ENCODE measurements around the gene RHBDD2. TPM values are rescaled to one million over a fixed set of nuclear protein-coding genes. Genes with fewer than 3 reads are reported as not detected.
"Not testable (repeated sequence)": the region's sequence is repeated elsewhere in the genome, so short reads cannot be mapped to it uniquely, and the experiment has no call there.

Gene RHBDD2
- total and polyA plus RNA-seq, 2 donors (not counting 3 experiments of a cell fraction or from before 2014, with no cell fraction given) = 36.7 to 99.2 TPM

GRCh38 chr7:75889826-75890225 is 11.0 kb downstream of the RHBDD2 start:
- Histone ChIP-seq H3K4me3 (replicated peaks in 1 of 3; ENCODE audit: insufficient read depth in 1 of 3, low read depth in 1 of 3, low read length in 3 of 3) (no peak overlapping the region), H3K4me2 (ENCODE audit: insufficient read depth, low read length) (no peak overlapping the region), H2AFZ (ENCODE audit: low read depth, low read length) (no peak overlapping the region), H4K20me1 (replicated peaks; ENCODE audit: control insufficient read depth, extremely low read depth, insufficient read depth, low read length) (no peaks in the 10 kb centered on the region), H3K9me3 (replicated peaks; ENCODE audit: control insufficient read depth, insufficient read depth, low read length) (no peaks in the 10 kb centered on the region), H3K4me1 (ENCODE audit: control insufficient read depth, extremely low read depth, insufficient read depth, low read length) (no peaks in the 10 kb centered on the region), H3K27ac (ENCODE audit: insufficient read depth, low read depth, low read length) (no peak overlapping the region), H3K9me1 (replicated peaks; ENCODE audit: control insufficient read depth, extremely low read depth, insufficient read depth, low read length) (no peaks in the 10 kb centered on the region), H3K27me3 (ENCODE audit: control insufficient read depth in 2 of 2, insufficient read depth in 2 of 2, low read length in 2 of 2) (no peaks in the 10 kb centered on the region), H3K79me2 (ENCODE audit: control insufficient read depth, insufficient read depth, low read length) (no peaks in the 10 kb centered on the region), H3K36me3 (ENCODE audit: control insufficient read depth in 2 of 2, extremely low read depth in 1 of 2, insufficient read depth in 2 of 2, low read length in 2 of 2) (peaks cover 0 to 22% of the 10 kb centered on the region in 2 experiments), H3K9ac (replicated peaks; ENCODE audit: extremely low read depth, insufficient read depth, low read length) (no peak overlapping the region)
- dilution Hi-C loops (cut with MboI; ENCODE audit: extremely low pct_ligation_motif_present, low sequenced_read_pairs) = no loop called here
- intact Hi-C loops (cut with micrococcal nuclease) = no loop called here
- no peak for FAIRE-seq
- CTCF ChIA-PET = interaction anchor here (1.1 to 1.3 kb wide), 2 partner anchors 13 to 130 kb away, joined by 3 to 4 read pairs; no protein-coding TSS in a partner anchor
- DNase-seq (ENCODE audit: low read depth, low spot score) = no peak
- BruUV-seq (replicated peaks) = no TSS peak
- POLR2A ChIA-PET = no interaction called here
- TF ChIP-seq JUN (IDR thresholded peaks at IDR 0.05; ENCODE audit: borderline replicate concordance, insufficient read depth, insufficient read length, low read depth) (no peak), GATA2 (IDR thresholded peaks at IDR 0.05; ENCODE audit: insufficient read depth, insufficient read length, low read depth, low read length) (no peak), MAX (IDR thresholded peaks at IDR 0.05; ENCODE audit: insufficient read depth, insufficient read length) (no peak), CTCF (IDR thresholded peaks at IDR 0.05; ENCODE audit: extremely low read depth in 1 of 2, insufficient read depth in 1 of 2, low read depth in 1 of 2, low read length in 2 of 2) (no peak), FOS (IDR thresholded peaks at IDR 0.05; ENCODE audit: borderline replicate concordance, insufficient read depth, low read length) (no peak), POLR2A (IDR thresholded peaks at IDR 0.05; ENCODE audit: low read depth, low read length) (no peak), EZH2 (IDR thresholded peaks at IDR 0.05; ENCODE audit: borderline replicate concordance, low read depth, low read length, severe bottlenecking) (no peak), MYC (IDR thresholded peaks at IDR 0.05; ENCODE audit: low read depth, low read length) (no peak), POLR2AphosphoS5 (IDR thresholded peaks at IDR 0.05; ENCODE audit: insufficient read depth, low read depth, low read length) (no peak)

GRCh38 chr7:75891237-75891636 is 12.4 kb downstream of the RHBDD2 start:
- H3K9me3 ChIP-seq (replicated peaks; ENCODE audit: control insufficient read depth, insufficient read depth, low read length); FAIRE-seq; H3K27ac ChIP-seq (ENCODE audit: insufficient read depth, low read depth, low read length); dilution Hi-C loops (cut with MboI; ENCODE audit: extremely low pct_ligation_motif_present, low sequenced_read_pairs); POLR2A ChIA-PET; intact Hi-C loops (cut with micrococcal nuclease); H2AFZ ChIP-seq (ENCODE audit: low read depth, low read length); H3K4me1 ChIP-seq (ENCODE audit: control insufficient read depth, extremely low read depth, insufficient read depth, low read length); DNase-seq (ENCODE audit: low read depth, low spot score); H3K79me2 ChIP-seq (ENCODE audit: control insufficient read depth, insufficient read depth, low read length); BruUV-seq (replicated peaks); H3K4me3 ChIP-seq (replicated peaks in 1 of 3; ENCODE audit: insufficient read depth in 1 of 3, low read depth in 1 of 3, low read length in 3 of 3); H3K9ac ChIP-seq (replicated peaks; ENCODE audit: extremely low read depth, insufficient read depth, low read length); H4K20me1 ChIP-seq (replicated peaks; ENCODE audit: control insufficient read depth, extremely low read depth, insufficient read depth, low read length); H3K27me3 ChIP-seq (ENCODE audit: control insufficient read depth in 2 of 2, insufficient read depth in 2 of 2, low read length in 2 of 2); H3K9me1 ChIP-seq (replicated peaks; ENCODE audit: control insufficient read depth, extremely low read depth, insufficient read depth, low read length); H3K4me2 ChIP-seq (ENCODE audit: insufficient read depth, low read length): not testable (repeated sequence)
- H3K36me3 ChIP-seq (ENCODE audit: control insufficient read depth in 2 of 2, extremely low read depth in 1 of 2, insufficient read depth in 2 of 2, low read length in 2 of 2) = peaks cover 0 to 16% of the 10 kb centered on the region in 2 experiments
- CTCF ChIA-PET = interaction anchor here (1.4 kb wide), 1 partner anchor 24 kb away, joined by 6 read pairs; no protein-coding TSS in a partner anchor
